Mesenchymal stem cell (in vitro differentiated cells and primary cell): ENCODE measurements around the gene PDZD11.

Source experiments
- DNase-seq: peaks from one replicate; pipeline ENCODE4 v3.0.0-alpha.2; 2013
- H2AFZ ChIP-seq: one replicate; pipeline ENCODE4 v1.6.1; 2013; ENCODE audit warnings: low read depth, mild to moderate bottlenecking, control low read depth, inconsistent platforms, low read length, moderate library complexity
- H2AK5ac ChIP-seq: 2 replicates; pipeline ENCODE4 v1.6.1; 2013; ENCODE audit warnings: low read length, moderate library complexity, mild to moderate bottlenecking, inconsistent platforms; ENCODE audit not compliant: severe bottlenecking
- H2BK120ac ChIP-seq: one replicate; pipeline ENCODE4 v1.6.1; 2013; ENCODE audit warnings: low read depth, mild to moderate bottlenecking, inconsistent platforms, low read length, moderate library complexity
- H2BK12ac ChIP-seq, 2 experiments: one replicate each; pipeline ENCODE4 v1.6.1; 2013; ENCODE audit warnings: inconsistent platforms in 2 of 2, low read length in 2 of 2, mild to moderate bottlenecking in 2 of 2, moderate library complexity in 2 of 2, control low read depth in 1 of 2
- H2BK15ac ChIP-seq: one replicate; pipeline ENCODE4 v1.6.1; 2013; ENCODE audit warnings: mild to moderate bottlenecking, low read depth, inconsistent platforms; ENCODE audit not compliant: poor library complexity, severe bottlenecking
- H2BK5ac ChIP-seq: 2 replicates; pipeline ENCODE4 v1.6.1; 2013; ENCODE audit warnings: low read depth, mild to moderate bottlenecking, low read length, control low read depth, inconsistent platforms; ENCODE audit not compliant: poor library complexity, severe bottlenecking
- H3K14ac ChIP-seq, 2 experiments: one replicate each; pipeline ENCODE4 v1.6.1; 2013; ENCODE audit warnings: inconsistent platforms in 2 of 2, low read length in 2 of 2, control low read depth in 1 of 2, mild to moderate bottlenecking in 1 of 2, moderate library complexity in 1 of 2
- H3K18ac ChIP-seq, 2 experiments: one replicate each; pipeline ENCODE4 v1.6.1; 2013; ENCODE audit warnings: inconsistent platforms in 2 of 2, low read length in 2 of 2, control low read depth in 1 of 2, low read depth in 1 of 2, mild to moderate bottlenecking in 1 of 2
- H3K23ac ChIP-seq, 2 experiments: one replicate each; pipeline ENCODE4 v1.6.1; 2013; ENCODE audit warnings: inconsistent platforms in 2 of 2, low read length in 2 of 2, mild to moderate bottlenecking in 2 of 2, moderate library complexity in 2 of 2, control low read depth in 1 of 2
- H3K27ac ChIP-seq: 2 replicates; pipeline ENCODE4 v1.5.1; 2013; ENCODE audit warnings: mild to moderate bottlenecking, moderate library complexity, low read length, control low read depth, inconsistent platforms; ENCODE audit not compliant: poor library complexity, severe bottlenecking
- H3K27me3 ChIP-seq, 2 experiments: 2 replicates each; pipeline versions ENCODE4 v1.6.1 to v1.7.0; 2013; ENCODE audit warnings: low read length in 2 of 2, mild to moderate bottlenecking in 2 of 2, moderate library complexity in 2 of 2, control low read depth in 1 of 2, inconsistent platforms in 1 of 2; ENCODE audit not compliant: control insufficient read depth in 1 of 2, insufficient read depth in 1 of 2
- H3K36me3 ChIP-seq, 2 experiments: 2 replicates each; pipeline versions ENCODE4 v1.6.1 to v1.7.0; 2013; ENCODE audit warnings: low read length in 2 of 2, control low read depth in 1 of 2, inconsistent platforms in 1 of 2, low read depth in 1 of 2, mild to moderate bottlenecking in 1 of 2; ENCODE audit not compliant: insufficient read depth in 2 of 2, control insufficient read depth in 1 of 2
- H3K4ac ChIP-seq, 2 experiments: one replicate each; pipeline ENCODE4 v1.6.1; 2013; ENCODE audit warnings: inconsistent platforms in 2 of 2, low read length in 2 of 2, mild to moderate bottlenecking in 2 of 2, moderate library complexity in 2 of 2, control low read depth in 1 of 2, low read depth in 1 of 2
- H3K4me1 ChIP-seq: 2 replicates; pipeline ENCODE4 v1.6.1; 2013; ENCODE audit warnings: low read depth, low read length, control low read depth; ENCODE audit not compliant: control insufficient read depth, insufficient read depth
- H3K4me2 ChIP-seq: 2 replicates; pipeline ENCODE4 v1.6.1; 2013; ENCODE audit warnings: low read length, mild to moderate bottlenecking, inconsistent platforms; ENCODE audit not compliant: poor library complexity, severe bottlenecking
- H3K4me3 ChIP-seq, 2 experiments: 2 replicates each; pipeline versions ENCODE4 v1.5.1 to v1.7.0; 2013; ENCODE audit warnings: low read length in 2 of 2, mild to moderate bottlenecking in 2 of 2, control low read depth in 1 of 2, low read depth in 1 of 2; ENCODE audit not compliant: insufficient read depth in 1 of 2
- H3K79me1 ChIP-seq: replicated peaks from 2 replicates; pipeline ENCODE4 v1.6.1; 2013; ENCODE audit warnings: mild to moderate bottlenecking, control low read depth, low read length, inconsistent platforms; ENCODE audit not compliant: poor library complexity, severe bottlenecking
- H3K9ac ChIP-seq: 2 replicates; pipeline ENCODE4 v1.7.0; 2013; ENCODE audit warnings: mild to moderate bottlenecking, low read length, moderate library complexity
- H3K9me3 ChIP-seq: 2 replicates; pipeline ENCODE4 v1.7.0; 2013; ENCODE audit warnings: mild to moderate bottlenecking, low read length; ENCODE audit not compliant: control insufficient read depth
- H4K8ac ChIP-seq: one replicate; pipeline ENCODE4 v1.6.1; 2013; ENCODE audit warnings: inconsistent platforms, mild to moderate bottlenecking, low read length, moderate library complexity
- H4K91ac ChIP-seq: one replicate; pipeline ENCODE4 v1.6.1; 2013; ENCODE audit warnings: mild to moderate bottlenecking, low read length, inconsistent platforms
- WGBS: methylation state at CpG from one replicate; pipeline ENCODE4 v1.1.7; 2013; ENCODE audit warnings: mixed read lengths; 5-methylcytosine and 5-hydroxymethylcytosine counted together

Gene PDZD11

GRCh38 chrX:70313503-70313902, 23.8 kb upstream of the PDZD11 start:
- peaks cover 2% of the 10 kb centered on the region for H3K4me1 ChIP-seq
- no peak overlapping the region for H4K8ac ChIP-seq
- H3K9me3 ChIP-seq, result peaks cover 10% of the 10 kb centered on the region
- H2BK12ac ChIP-seq, result no peak overlapping the region
- H2BK15ac ChIP-seq, result no peak overlapping the region
- H3K27ac ChIP-seq, result no peak overlapping the region
- no peak overlapping the region for H3K14ac ChIP-seq
- H3K18ac ChIP-seq, result no peak overlapping the region
- peaks cover 0 to 6% of the 10 kb centered on the region in 2 experiments for H3K27me3 ChIP-seq
- no peak overlapping the region for H2AK5ac ChIP-seq
- no peak overlapping the region for H3K23ac ChIP-seq
- peaks cover 2% of the 10 kb centered on the region for H3K79me1 ChIP-seq
- DNase-seq, result peak; percentile 19
- H3K36me3 ChIP-seq, result no peaks in the 10 kb centered on the region
- no peak overlapping the region for H2AFZ ChIP-seq
- H3K9ac ChIP-seq, result no peak overlapping the region
- no peak overlapping the region for H3K4ac ChIP-seq
- H3K4me2 ChIP-seq, result no peak overlapping the region
- WGBS, result 100% methylated on average over 1 of the region's 1 CpG
- H4K91ac ChIP-seq, result no peak overlapping the region
- H2BK120ac ChIP-seq, result no peak overlapping the region
- H2BK5ac ChIP-seq, result no peak overlapping the region
- no peak overlapping the region for H3K4me3 ChIP-seq

- H4K8ac ChIP-seq, result no peak overlapping the region
- no peak overlapping the region for H2BK12ac ChIP-seq
- H2AFZ ChIP-seq, result no peak overlapping the region
- H4K91ac ChIP-seq, result no peak overlapping the region
- no peak overlapping the region for H3K4me2 ChIP-seq
- no peak overlapping the region for H3K14ac ChIP-seq
- H2BK5ac ChIP-seq, result no peak overlapping the region
- no peaks in the 10 kb centered on the region for H3K36me3 ChIP-seq
- H2BK120ac ChIP-seq, result no peak overlapping the region
- H3K4me3 ChIP-seq, result no peak overlapping the region
- H2AK5ac ChIP-seq, result no peak overlapping the region
- H3K23ac ChIP-seq, result no peak overlapping the region
- H3K27ac ChIP-seq, result no peak overlapping the region
- peaks cover 0 to 30% of the 10 kb centered on the region in 2 experiments for H3K27me3 ChIP-seq
- peaks cover 2% of the 10 kb centered on the region for H3K79me1 ChIP-seq
- no peak overlapping the region for H3K9ac ChIP-seq
- no peaks in the 10 kb centered on the region for H3K4me1 ChIP-seq
- no peak overlapping the region for H2BK15ac ChIP-seq
- no peak overlapping the region for H3K4ac ChIP-seq
- peak; percentile 85 for DNase-seq
- H3K18ac ChIP-seq, result no peak overlapping the region
- WGBS, result no CpG with 5 or more reads among the region's 3 CpGs
- H3K9me3 ChIP-seq, result no peaks in the 10 kb centered on the region
Observed at GRCh38 chrX:70301716-70302115, 12.0 kb upstream of the PDZD11 start.

GRCh38 chrX:70293621-70294020, 3.9 kb upstream of the PDZD11 start:
- no peak overlapping the region for H2BK120ac ChIP-seq
- H3K14ac ChIP-seq, result no peak overlapping the region
- H3K9ac ChIP-seq, result no peak overlapping the region
- no peak overlapping the region for H2AFZ ChIP-seq
- H3K9me3 ChIP-seq, result no peaks in the 10 kb centered on the region
- H2BK15ac ChIP-seq, result no peak overlapping the region
- no peak overlapping the region for H4K8ac ChIP-seq
- peaks cover 0 to 21% of the 10 kb centered on the region in 2 experiments for H3K27me3 ChIP-seq
- peaks cover 5% of the 10 kb centered on the region for H3K79me1 ChIP-seq
- no peak overlapping the region for H4K91ac ChIP-seq
- H3K4me2 ChIP-seq, result no peak overlapping the region
- H3K27ac ChIP-seq, result no peak overlapping the region
- no peak overlapping the region for H2BK5ac ChIP-seq
- peaks cover 2% of the 10 kb centered on the region for H3K4me1 ChIP-seq
- H3K23ac ChIP-seq, result no peak overlapping the region
- H3K4ac ChIP-seq, result no peak overlapping the region
- DNase-seq, result peak; percentile 16
- H2AK5ac ChIP-seq, result no peak overlapping the region
- WGBS, result 85% methylated on average over 2 of the region's 5 CpGs
- H3K18ac ChIP-seq, result no peak overlapping the region
- no peaks in the 10 kb centered on the region for H3K36me3 ChIP-seq
- H2BK12ac ChIP-seq, result no peak overlapping the region
- H3K4me3 ChIP-seq, result no peak overlapping the region

- H3K4me1 ChIP-seq, result peaks cover 2% of the 10 kb centered on the region
- no peaks in the 10 kb centered on the region for H3K9me3 ChIP-seq
- no peak overlapping the region for H3K27ac ChIP-seq
- no peak overlapping the region for H2BK5ac ChIP-seq
- no peak overlapping the region for H3K4me2 ChIP-seq
- WGBS, result no CpG with 5 or more reads among the region's 1 CpG
- no peak overlapping the region for H3K4me3 ChIP-seq
- peaks cover 0 to 15% of the 10 kb centered on the region in 2 experiments for H3K27me3 ChIP-seq
- no peak overlapping the region for H3K14ac ChIP-seq
- no peak overlapping the region for H2BK120ac ChIP-seq
- H3K9ac ChIP-seq, result no peak overlapping the region
- H3K23ac ChIP-seq, result no peak overlapping the region
- peaks cover 0 to 6% of the 10 kb centered on the region in 2 experiments for H3K36me3 ChIP-seq
- H4K91ac ChIP-seq, result no peak overlapping the region
- DNase-seq, result no peak
- H2AFZ ChIP-seq, result no peak overlapping the region
- H4K8ac ChIP-seq, result no peak overlapping the region
- H2AK5ac ChIP-seq, result no peak overlapping the region
- no peak overlapping the region for H2BK12ac ChIP-seq
- peaks cover 7% of the 10 kb centered on the region for H3K79me1 ChIP-seq
- no peak overlapping the region for H2BK15ac ChIP-seq
- H3K4ac ChIP-seq, result no peak overlapping the region
- no peak overlapping the region for H3K18ac ChIP-seq
Observed at GRCh38 chrX:70292788-70293187, 3.1 kb upstream of the PDZD11 start.
